NCI-H510A treated with DMSO at 0.1 percent for 48 hours (cell line): ENCODE results near the gene TMEM147.

ENCODE experiments used
- DNase-seq: peaks from one replicate; lab custom pipeline; 2025; lab: John Stamatoyannopoulos, UW

The TMEM147 gene

GRCh38 chr19:35545001-35545854, at the start of gene TMEM147:
TMEM147 (plus strand) TSS chr19:35545626; CDS start chr19:35545740, 114 bp downstream.
- peak; percentile 85 for DNase-seq

GRCh38 chr19:35497406-35497805, 48.0 kb upstream of the TMEM147 start:
- DNase-seq = no peak

- DNase-seq = no peak
Measured at GRCh38 chr19:35498220-35498619, 47.2 kb upstream of the TMEM147 start.

- DNase-seq = no peak
Measured at GRCh38 chr19:35498984-35499527, 46.4 kb upstream of the TMEM147 start.

- DNase-seq = no peak
Measured at GRCh38 chr19:35500611-35501010, 44.8 kb upstream of the TMEM147 start.

GRCh38 chr19:35501684-35502083, 43.7 kb upstream of the TMEM147 start:
- no peak for DNase-seq

GRCh38 chr19:35502751-35503150, 42.7 kb upstream of the TMEM147 start:
- no peak for DNase-seq

- DNase-seq = no peak
Measured at GRCh38 chr19:35506011-35506410, 39.4 kb upstream of the TMEM147 start.

- no peak for DNase-seq
Measured at GRCh38 chr19:35507561-35507960, 37.9 kb upstream of the TMEM147 start.

- DNase-seq = no peak
Measured at GRCh38 chr19:35508129-35508528, 37.3 kb upstream of the TMEM147 start.

GRCh38 chr19:35509018-35509652, 36.3 kb upstream of the TMEM147 start:
- no peak for DNase-seq

GRCh38 chr19:35509861-35510625, 35.4 kb upstream of the TMEM147 start:
- peak; percentile 11 for DNase-seq

- no peak for DNase-seq
Measured at GRCh38 chr19:35510626-35510964, 34.8 kb upstream of the TMEM147 start.

- no peak for DNase-seq
Measured at GRCh38 chr19:35511337-35511736, 34.1 kb upstream of the TMEM147 start.

GRCh38 chr19:35512831-35513627, 32.4 kb upstream of the TMEM147 start:
- DNase-seq = no peak

- DNase-seq = no peak
Measured at GRCh38 chr19:35513628-35514281, 31.7 kb upstream of the TMEM147 start, which contains the start of gene DMKN. DMKN (minus strand) TSS chr19:35513649; CDS start chr19:35513475, 174 bp downstream.

- no peak for DNase-seq
Measured at GRCh38 chr19:35514282-35514809, 31.1 kb upstream of the TMEM147 start.

- no peak for DNase-seq
Measured at GRCh38 chr19:35516310-35516709, 29.1 kb upstream of the TMEM147 start.

- no peak for DNase-seq
Measured at GRCh38 chr19:35517342-35517741, 28.1 kb upstream of the TMEM147 start.

- DNase-seq = no peak
Measured at GRCh38 chr19:35518313-35518712, 27.1 kb upstream of the TMEM147 start.

GRCh38 chr19:35519291-35519690, 26.1 kb upstream of the TMEM147 start:
- DNase-seq = no peak
